Naive thymus-derived CD4-positive, alpha-beta T cell (primary cell): ENCODE results near the gene KLHL17. TPM values are rescaled to one million over a fixed set of nuclear protein-coding genes. Genes with fewer than 3 reads are reported as not detected.

Source experiments
- ATAC-seq: fragments of 150-1000 bp; cut with Tn5 transposase; 2 replicates; pipeline ENCODE4 v1.10.0; 2021; ENCODE audit warnings: mild to moderate bottlenecking, moderate library complexity
- CTCF ChIA-PET: fragments of 350-600 bp; sonication (Branson Sonifier 250); formaldehyde crosslinking; loops from one replicate; lab custom pipeline; 2021; ENCODE audit warnings: antibody characterized with exemption; lab: Charles Lee
- POLR2A ChIA-PET: fragments of 350-600 bp; sonication (Branson Sonifier 250); formaldehyde crosslinking; loops from one replicate; lab custom pipeline; 2021; ENCODE audit warnings: antibody characterized with exemption, inconsistent platforms; lab: Charles Lee
- DNase-seq, 9 donors: peaks; one replicate each; pipeline versions ENCODE4 v3.0.0 to v3.0.0-alpha.2; 2020 to 2022; ENCODE audit warnings: mixed read lengths in 1 of 9
- H3K27ac ChIP-seq: one replicate; pipeline ENCODE4 v1.7.0; 2013; ENCODE audit warnings: mild to moderate bottlenecking, low read depth, low read length, moderate library complexity
- H3K27me3 ChIP-seq, 2 donors: one replicate each; pipeline ENCODE4 v1.7.0; 2013; ENCODE audit warnings: low read length in 2 of 2, mild to moderate bottlenecking in 2 of 2, moderate library complexity in 2 of 2; ENCODE audit not compliant: control insufficient read depth in 2 of 2, insufficient read depth in 2 of 2
- H3K36me3 ChIP-seq, 3 experiments: 1 replicate in 2 of 3; 2 replicates in 1 of 3; pipeline ENCODE4 v1.7.0; 2013; ENCODE audit warnings: low read length in 3 of 3, mild to moderate bottlenecking in 3 of 3, moderate library complexity in 1 of 3; ENCODE audit not compliant: insufficient read depth in 3 of 3, control insufficient read depth in 2 of 3
- H3K4me1 ChIP-seq, 2 donors: one replicate each; pipeline ENCODE4 v1.7.0; 2013; ENCODE audit warnings: low read length in 2 of 2, mild to moderate bottlenecking in 2 of 2, moderate library complexity in 1 of 2; ENCODE audit not compliant: control insufficient read depth in 2 of 2, insufficient read depth in 2 of 2
- H3K4me3 ChIP-seq: 2 replicates; pipeline ENCODE4 v1.7.0; 2013; ENCODE audit warnings: mild to moderate bottlenecking, low read length
- H3K9me3 ChIP-seq, 3 experiments: 1 replicate in 2 of 3; 2 replicates in 1 of 3; pipeline ENCODE4 v1.7.0; 2013; ENCODE audit warnings: low read length in 3 of 3; ENCODE audit not compliant: control insufficient read depth in 2 of 3
- H3K27ac Mint-ChIP-seq, 9 donors: one replicate each; pipeline ENCODE4 v1.8.0; 2020 to 2022; ENCODE audit warnings: mixed read lengths in 9 of 9, mild to moderate bottlenecking in 8 of 9, moderate library complexity in 5 of 9, inconsistent platforms in 2 of 9
- H3K27me3 Mint-ChIP-seq, 5 donors: one replicate each; pipeline ENCODE4 v1.8.0; 2021 to 2022; ENCODE audit warnings: mixed read lengths in 5 of 5, mild to moderate bottlenecking in 1 of 5
- H3K36me3 Mint-ChIP-seq, 5 donors: one replicate each; pipeline ENCODE4 v1.8.0; 2020 to 2022; ENCODE audit warnings: mixed read lengths in 5 of 5, mild to moderate bottlenecking in 3 of 5, inconsistent platforms in 1 of 5
- H3K4me1 Mint-ChIP-seq, 7 donors: one replicate each; pipeline ENCODE4 v1.8.0; 2020 to 2022; ENCODE audit warnings: mixed read lengths in 7 of 7, mild to moderate bottlenecking in 3 of 7, inconsistent platforms in 1 of 7
- H3K4me3 Mint-ChIP-seq, 10 donors: one replicate each; pipeline ENCODE4 v1.8.0; 2020 to 2022; ENCODE audit warnings: mild to moderate bottlenecking in 10 of 10, mixed read lengths in 10 of 10, moderate library complexity in 6 of 10, inconsistent platforms in 2 of 10
- H3K9me3 Mint-ChIP-seq, 11 donors: one replicate each; pipeline ENCODE4 v1.8.0; 2020 to 2022; ENCODE audit warnings: mixed read lengths in 11 of 11, mild to moderate bottlenecking in 4 of 11, inconsistent platforms in 1 of 11, moderate library complexity in 1 of 11
- intact Hi-C, 2 donors: fragments of 100-400 bp; cut with micrococcal nuclease; formaldehyde crosslinking; loops; one replicate each; pipeline ENCODE4 v1.15.1; 2023
- polyA plus RNA-seq, 2 donors: library from polyadenylated mRNA; unstranded; fragments of 300-500 nt; fragmentation: Illumina TruSeq; gene quantifications; one replicate each; pipeline ENCODE4 v1.2.3, GENCODE V29; 2021
- total RNA-seq, 6 experiments: library from RNA in 5 of 6; stranded (reverse) in 5 of 6; gene quantifications; 1 replicate in 5 of 6; 2 replicates in 1 of 6; pipeline ENCODE4 v1.2.3 and lab custom pipeline; 2021 to 2026

Gene KLHL17
- total and polyA plus RNA-seq, 7 experiments from 2014 or later, result 0.58 to 34.2 (median 20.7) TPM

GRCh38 chr1:927748-928147, 32.6 kb upstream of the KLHL17 start:
- CTCF ChIA-PET, result no interaction called here
- Histone ChIP-seq H3K9me3 (no peaks in the 10 kb centered on the region), H3K27ac (no peak overlapping the region), H3K36me3 (no peaks in the 10 kb centered on the region), H3K4me3 (no peak overlapping the region), H3K4me1 (peaks cover 3 to 9% of the 10 kb centered on the region in 2 donors), H3K27me3 (peaks cover 7 to 16% of the 10 kb centered on the region in 2 donors)
- ATAC-seq (no peak), DNase-seq (no peak)
- intact Hi-C loops, result no loop called here
- Mint-ChIP-seq H3K9me3 (no peaks in the 10 kb centered on the region), H3K27me3 (peaks cover 15 to 40% (median 18%) of the 10 kb centered on the region in 5 donors), H3K4me1 (peaks cover 0 to 10% (median 6%) of the 10 kb centered on the region in 7 donors), H3K36me3 (no peaks in the 10 kb centered on the region), H3K27ac (no peak overlapping the region), H3K4me3 (no peak overlapping the region)
- POLR2A ChIA-PET, result no interaction called here

GRCh38 chr1:928825-929661, 31.3 kb upstream of the KLHL17 start:
- ATAC-seq, result no peak
- no peaks in the 10 kb centered on the region for H3K36me3 ChIP-seq
- peaks cover 6 to 7% of the 10 kb centered on the region in 2 donors for H3K27me3 ChIP-seq
- peaks cover 0 to 3% (median 0%) of the 10 kb centered on the region in 7 donors for H3K4me1 Mint-ChIP-seq
- H3K27ac ChIP-seq, result no peak overlapping the region
- no peaks in the 10 kb centered on the region for H3K9me3 ChIP-seq
- H3K4me3 Mint-ChIP-seq, result no peak overlapping the region
- no peak overlapping the region for H3K4me3 ChIP-seq
- no peaks in the 10 kb centered on the region for H3K36me3 Mint-ChIP-seq
- H3K4me1 ChIP-seq, result peaks cover 0 to 3% of the 10 kb centered on the region in 2 donors
- peaks cover 12 to 42% (median 15%) of the 10 kb centered on the region in 5 donors for H3K27me3 Mint-ChIP-seq
- POLR2A ChIA-PET, result no interaction called here
- CTCF ChIA-PET, result no interaction called here
- H3K9me3 Mint-ChIP-seq, result no peaks in the 10 kb centered on the region
- no peak for DNase-seq
- intact Hi-C loops, result no loop called here
- no peak overlapping the region for H3K27ac Mint-ChIP-seq

GRCh38 chr1:929712-930632, 30.4 kb upstream of the KLHL17 start:
- Mint-ChIP-seq H3K36me3 (no peaks in the 10 kb centered on the region), H3K27me3 (peaks cover 14 to 44% (median 18%) of the 10 kb centered on the region in 5 donors), H3K27ac (no peak overlapping the region), H3K9me3 (no peaks in the 10 kb centered on the region), H3K4me3 (no peak overlapping the region), H3K4me1 (peaks cover 0 to 5% (median 0%) of the 10 kb centered on the region in 7 donors)
- ATAC-seq, result no peak
- Histone ChIP-seq H3K27me3 (peaks cover 6 to 7% of the 10 kb centered on the region in 2 donors), H3K4me1 (peaks cover 0 to 3% of the 10 kb centered on the region in 2 donors), H3K9me3 (no peaks in the 10 kb centered on the region), H3K36me3 (no peaks in the 10 kb centered on the region), H3K4me3 (no peak overlapping the region), H3K27ac (no peak overlapping the region)
- no peak for DNase-seq
- POLR2A ChIA-PET, result no interaction called here
- CTCF ChIA-PET, result no interaction called here
- intact Hi-C loops, result no loop called here

- H3K9me3 Mint-ChIP-seq, result no peaks in the 10 kb centered on the region
- peaks cover 16 to 48% (median 25%) of the 10 kb centered on the region in 5 donors for H3K27me3 Mint-ChIP-seq
- ATAC-seq (no peak), DNase-seq (no peak)
- intact Hi-C loops, result no loop called here
- H3K27me3 ChIP-seq, result peaks cover 5% of the 10 kb centered on the region in 2 donors
- no peaks in the 10 kb centered on the region for H3K36me3 Mint-ChIP-seq
- H3K4me3 Mint-ChIP-seq, result no peak overlapping the region
- H3K4me1 Mint-ChIP-seq, result peaks cover 0 to 5% (median 0%) of the 10 kb centered on the region in 7 donors
- H3K4me3 ChIP-seq, result no peak overlapping the region
- ChIA-PET POLR2A (no interaction called here), CTCF (no interaction called here)
- H3K9me3 ChIP-seq, result no peaks in the 10 kb centered on the region
- H3K36me3 ChIP-seq, result no peaks in the 10 kb centered on the region
- H3K27ac Mint-ChIP-seq, result no peak overlapping the region
- peaks cover 0 to 2% of the 10 kb centered on the region in 2 donors for H3K4me1 ChIP-seq
- H3K27ac ChIP-seq, result no peak overlapping the region
Measured at GRCh38 chr1:930633-931138, 29.7 kb upstream of the KLHL17 start.

- intact Hi-C loops, result no loop called here
- Mint-ChIP-seq H3K36me3 (no peaks in the 10 kb centered on the region), H3K27ac (peak overlapping the region in 1 of 9 donors; percentile 74), H3K4me3 (no peak overlapping the region), H3K27me3 (peaks cover 8 to 41% (median 20%) of the 10 kb centered on the region in 5 donors), H3K9me3 (no peaks in the 10 kb centered on the region), H3K4me1 (peaks cover 0 to 5% (median 0%) of the 10 kb centered on the region in 7 donors)
- Histone ChIP-seq H3K4me3 (no peak overlapping the region), H3K9me3 (no peaks in the 10 kb centered on the region), H3K36me3 (no peaks in the 10 kb centered on the region), H3K27ac (no peak overlapping the region), H3K4me1 (no peaks in the 10 kb centered on the region), H3K27me3 (no peaks in the 10 kb centered on the region)
- ChIA-PET CTCF (no interaction called here), POLR2A (no interaction called here)
- DNase-seq (no peak), ATAC-seq (no peak)
Measured at GRCh38 chr1:931380-932172, 28.8 kb upstream of the KLHL17 start.

- H3K27ac Mint-ChIP-seq, result no peak overlapping the region
- DNase-seq (no peak), ATAC-seq (no peak)
- H3K9me3 Mint-ChIP-seq, result no peaks in the 10 kb centered on the region
- POLR2A ChIA-PET, result no interaction called here
- Histone ChIP-seq H3K36me3 (no peaks in the 10 kb centered on the region), H3K4me1 (no peaks in the 10 kb centered on the region), H3K4me3 (no peak overlapping the region), H3K9me3 (no peaks in the 10 kb centered on the region), H3K27ac (no peak overlapping the region), H3K27me3 (no peaks in the 10 kb centered on the region)
- peaks cover 0 to 5% (median 0%) of the 10 kb centered on the region in 7 donors for H3K4me1 Mint-ChIP-seq
- intact Hi-C loops, result no loop called here
- no peak overlapping the region for H3K4me3 Mint-ChIP-seq
- CTCF ChIA-PET, result no interaction called here
- H3K27me3 Mint-ChIP-seq, result peaks cover 5 to 40% (median 16%) of the 10 kb centered on the region in 5 donors
- no peaks in the 10 kb centered on the region for H3K36me3 Mint-ChIP-seq
Measured at GRCh38 chr1:932173-932510, 28.2 kb upstream of the KLHL17 start.
